HG03457 (cell line): Measurements from ENCODE around the gene COPG2.
"Not testable (repeated sequence)": the region's sequence is repeated elsewhere in the genome, so short reads cannot be mapped to it uniquely, and the experiment has no call there.

Experiments
- ATAC-seq: cut with Tn5 transposase; IDR thresholded peaks from one replicate; pipeline ENCODE4 v1.9.1; 2021; ENCODE audit warnings: moderate number of reproducible peaks; ENCODE audit not compliant: unreplicated experiment

COPG2 gene, protein sequence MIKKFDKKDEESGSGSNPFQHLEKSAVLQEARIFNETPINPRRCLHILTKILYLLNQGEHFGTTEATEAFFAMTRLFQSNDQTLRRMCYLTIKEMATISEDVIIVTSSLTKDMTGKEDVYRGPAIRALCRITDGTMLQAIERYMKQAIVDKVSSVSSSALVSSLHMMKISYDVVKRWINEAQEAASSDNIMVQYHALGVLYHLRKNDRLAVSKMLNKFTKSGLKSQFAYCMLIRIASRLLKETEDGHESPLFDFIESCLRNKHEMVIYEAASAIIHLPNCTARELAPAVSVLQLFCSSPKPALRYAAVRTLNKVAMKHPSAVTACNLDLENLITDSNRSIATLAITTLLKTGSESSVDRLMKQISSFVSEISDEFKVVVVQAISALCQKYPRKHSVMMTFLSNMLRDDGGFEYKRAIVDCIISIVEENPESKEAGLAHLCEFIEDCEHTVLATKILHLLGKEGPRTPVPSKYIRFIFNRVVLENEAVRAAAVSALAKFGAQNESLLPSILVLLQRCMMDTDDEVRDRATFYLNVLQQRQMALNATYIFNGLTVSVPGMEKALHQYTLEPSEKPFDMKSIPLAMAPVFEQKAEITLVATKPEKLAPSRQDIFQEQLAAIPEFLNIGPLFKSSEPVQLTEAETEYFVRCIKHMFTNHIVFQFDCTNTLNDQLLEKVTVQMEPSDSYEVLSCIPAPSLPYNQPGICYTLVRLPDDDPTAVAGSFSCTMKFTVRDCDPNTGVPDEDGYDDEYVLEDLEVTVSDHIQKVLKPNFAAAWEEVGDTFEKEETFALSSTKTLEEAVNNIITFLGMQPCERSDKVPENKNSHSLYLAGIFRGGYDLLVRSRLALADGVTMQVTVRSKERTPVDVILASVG

DNA sequence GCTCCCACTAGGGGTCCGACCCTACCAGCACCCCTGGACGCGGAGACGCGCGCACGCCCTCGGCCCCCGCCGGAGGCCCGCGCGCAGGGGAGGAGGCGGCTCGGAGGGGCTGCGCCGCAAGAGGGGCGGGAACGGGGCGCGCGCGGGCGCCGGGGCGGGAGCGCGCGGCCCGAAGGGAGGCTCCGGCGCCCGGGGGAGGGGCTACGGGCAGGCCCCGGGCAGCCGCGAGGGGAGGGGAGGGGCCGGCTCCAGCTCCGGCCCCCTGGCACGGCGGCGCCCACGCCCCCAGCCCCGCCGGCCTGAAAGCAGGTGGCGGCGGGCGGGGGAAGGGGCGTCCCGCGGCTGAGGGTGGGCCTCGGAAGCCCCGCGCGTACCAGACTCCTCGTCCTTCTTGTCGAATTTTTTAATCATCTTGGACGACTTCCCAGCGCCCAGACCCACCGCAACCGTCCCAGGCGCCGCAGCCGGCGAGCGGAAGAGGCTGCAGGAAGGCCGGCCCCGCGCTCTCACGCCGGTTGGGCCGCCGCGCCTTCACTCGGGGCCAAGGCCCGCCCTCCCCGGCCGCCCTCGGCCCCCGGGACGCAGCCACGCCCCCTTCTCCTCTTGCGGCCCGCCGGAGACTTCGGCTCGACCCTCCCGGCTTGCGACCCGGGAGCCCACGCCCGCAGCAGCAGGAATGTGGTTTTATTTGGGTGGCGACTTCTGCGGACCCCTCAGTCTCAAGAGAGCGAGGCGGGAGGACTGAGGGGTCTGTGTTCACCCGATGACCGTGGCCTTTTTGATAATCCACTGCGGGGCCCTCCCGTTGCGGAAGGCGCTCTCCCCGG, at the start of gene COPG2:
Gene COPG2, minus strand, starts transcription at position 491 of the 827 bp plus-strand sequence. Its CDS starts 80 bp downstream, at position 411.
- ATAC-seq: peak; percentile 92

- ATAC-seq: no peak
Observed at GRCh38 chr7:130712416-130712815, 43.9 kb upstream of the COPG2 start.

GRCh38 chr7:130708766-130709165, 40.2 kb upstream of the COPG2 start:
- no peak for ATAC-seq

GRCh38 chr7:130708001-130708400, 39.5 kb upstream of the COPG2 start:
- no peak for ATAC-seq

DNA sequence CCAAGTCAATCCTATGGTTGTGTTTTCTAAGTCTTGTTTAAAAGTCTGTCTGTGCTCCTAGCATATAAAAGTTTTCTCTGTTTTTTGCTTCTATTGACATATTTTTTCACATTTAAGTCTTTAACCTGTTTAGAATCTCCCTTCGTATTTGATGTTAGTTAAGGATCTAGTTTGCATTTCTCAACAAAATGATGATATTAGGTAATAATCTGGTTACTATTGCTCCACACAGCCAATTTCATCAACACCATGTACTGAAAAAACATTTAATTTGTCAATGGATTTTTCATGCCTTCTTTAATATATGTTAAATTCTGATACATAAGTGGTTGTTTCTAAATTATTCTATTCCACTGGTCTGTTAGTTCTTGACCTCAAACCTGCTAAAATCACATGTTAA, 35.3 kb upstream of the COPG2 start:
- ATAC-seq: no peak

DNA sequence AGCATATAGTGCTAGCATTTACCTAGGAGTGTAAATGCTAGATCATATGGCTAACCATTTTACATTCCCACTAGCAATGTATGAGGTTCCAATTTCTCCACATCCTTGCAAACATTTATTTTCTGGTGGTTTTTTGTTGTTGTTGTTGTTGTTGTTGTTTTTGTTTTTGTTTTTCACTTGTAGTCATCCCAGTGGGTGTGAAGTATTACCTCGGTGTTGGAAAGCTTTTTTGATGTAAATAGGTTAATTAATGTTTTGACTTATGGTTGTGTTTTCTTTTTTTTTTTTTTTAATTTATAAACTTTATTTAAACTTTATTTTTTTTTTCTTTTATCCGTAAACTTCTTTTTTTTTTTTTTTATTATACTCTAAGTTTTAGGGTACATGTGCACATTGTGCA, 33.1 kb upstream of the COPG2 start:
- ATAC-seq: no peak

DNA sequence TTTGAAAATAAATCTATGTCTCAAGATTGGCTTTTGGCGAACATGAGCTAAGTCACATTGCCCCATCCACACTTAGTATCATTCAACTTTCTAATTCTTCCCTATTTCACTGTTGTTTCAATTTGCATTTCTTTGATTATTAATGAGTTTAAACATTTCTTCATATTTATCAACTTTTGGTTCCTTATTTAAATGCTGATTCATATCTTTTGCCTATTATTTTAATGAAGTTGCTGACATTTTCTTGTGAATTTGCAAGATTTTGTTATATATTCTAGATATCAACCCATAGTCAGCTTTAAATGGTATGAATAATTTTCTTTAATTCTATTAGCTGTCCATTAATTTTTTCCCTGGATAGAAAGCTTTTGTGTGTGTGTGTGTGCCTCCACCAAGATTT, 32.2 kb upstream of the COPG2 start:
- no peak for ATAC-seq

DNA sequence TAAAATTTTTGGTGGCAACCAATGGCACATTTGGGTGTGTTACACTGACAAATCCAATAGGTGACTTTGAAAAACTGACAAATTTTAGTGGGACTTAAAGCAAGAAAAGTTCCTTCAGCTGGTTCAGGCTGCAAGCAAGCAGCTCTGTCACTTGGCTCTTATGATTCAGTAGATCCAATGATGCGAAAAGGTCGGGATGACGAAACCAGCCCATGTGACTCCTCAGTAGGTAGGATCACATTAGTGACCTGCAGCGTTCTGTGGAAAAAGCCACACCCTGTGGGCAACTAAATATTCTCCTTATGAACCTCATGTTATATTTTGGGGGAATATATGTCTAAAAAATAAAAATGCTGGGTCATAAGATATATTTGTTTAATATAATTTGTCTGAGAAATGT, 31.1 kb upstream of the COPG2 start:
- no peak for ATAC-seq

DNA sequence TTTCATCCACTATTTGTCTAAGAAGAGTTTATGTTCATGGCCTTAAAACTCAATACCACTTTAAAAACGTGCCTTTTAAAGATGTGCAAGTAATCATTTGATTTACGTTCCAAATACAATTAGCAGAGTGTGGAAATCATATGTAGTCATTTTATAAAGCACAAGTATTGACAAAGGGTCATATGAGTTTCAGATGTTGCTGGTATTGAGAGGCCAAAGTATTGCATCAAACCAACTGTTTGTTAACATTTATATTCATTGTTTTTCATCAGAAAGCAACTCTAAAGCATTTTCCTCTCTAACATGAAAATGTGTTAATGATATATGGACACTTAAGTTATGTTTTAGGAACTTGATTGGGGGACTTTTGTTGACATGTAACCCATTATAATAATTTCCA, 29.3 kb upstream of the COPG2 start:
- ATAC-seq: no peak

DNA sequence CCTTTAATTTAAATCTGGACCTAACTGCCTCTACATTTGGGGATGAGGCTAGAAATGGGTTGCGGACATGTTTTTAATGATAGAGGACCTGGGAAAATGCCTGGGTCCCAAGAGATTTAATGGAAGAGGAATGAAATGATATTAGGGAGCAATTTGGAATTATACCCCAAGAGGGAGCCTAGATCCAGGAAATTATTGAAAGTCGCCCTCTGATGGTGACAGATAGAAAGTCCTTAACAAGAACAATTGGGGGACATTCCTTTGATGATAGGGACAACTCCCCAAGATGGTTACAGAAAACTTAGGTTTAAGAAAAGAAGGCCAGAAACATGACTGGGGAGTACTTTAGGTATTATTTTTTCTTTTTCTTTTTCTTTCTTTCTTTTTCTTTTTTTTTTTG, 27.3 kb upstream of the COPG2 start:
- no peak for ATAC-seq

GRCh38 chr7:130692396-130692795, 23.8 kb upstream of the COPG2 start:
- ATAC-seq: not testable (repeated sequence)

GRCh38 chr7:130689683-130690082, 21.1 kb upstream of the COPG2 start:
- no peak for ATAC-seq

DNA sequence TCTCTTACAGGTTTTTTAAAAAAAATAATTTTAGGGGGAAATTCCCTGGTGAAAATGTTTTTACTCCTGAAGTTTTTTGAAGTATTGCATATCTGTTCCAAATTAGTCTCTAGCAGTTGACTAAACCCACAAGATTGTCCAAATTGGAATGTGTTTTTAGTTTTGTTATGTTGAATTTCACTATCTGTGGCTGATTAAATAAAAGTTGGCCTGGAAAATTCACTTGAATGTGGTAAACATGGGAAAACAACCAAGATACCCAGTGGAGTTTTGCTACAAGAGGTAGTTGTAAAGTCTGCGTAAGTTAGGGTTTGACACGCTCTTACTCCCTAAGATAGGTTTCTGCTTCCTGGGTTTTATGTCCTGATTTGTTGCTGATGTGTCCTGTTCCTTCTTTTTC, 14.5 kb upstream of the COPG2 start:
- no peak for ATAC-seq

GRCh38 chr7:130674456-130674855, 5.9 kb upstream of the COPG2 start:
- no peak for ATAC-seq

GRCh38 chr7:130673066-130673465, 4.5 kb upstream of the COPG2 start:
- no peak for ATAC-seq

DNA sequence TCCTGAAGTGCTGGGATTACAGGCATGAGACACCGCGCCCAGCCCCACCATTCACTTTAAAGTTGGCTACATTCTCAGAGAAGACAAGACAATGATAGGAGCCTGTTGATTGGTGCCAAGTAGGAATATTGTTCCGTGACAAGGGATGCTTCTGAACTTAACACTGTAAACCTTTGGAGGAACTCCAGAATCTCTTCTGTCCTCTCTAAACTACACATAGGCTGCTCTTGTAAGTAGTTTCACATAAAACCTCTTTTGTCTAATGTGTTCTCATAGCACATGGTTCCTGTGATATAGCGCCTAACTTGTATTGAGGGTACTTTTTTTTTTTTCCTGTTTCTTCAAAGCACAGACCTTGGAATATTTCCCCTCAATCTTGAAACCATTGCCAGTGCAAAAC, 3.6 kb upstream of the COPG2 start:
- no peak for ATAC-seq

DNA sequence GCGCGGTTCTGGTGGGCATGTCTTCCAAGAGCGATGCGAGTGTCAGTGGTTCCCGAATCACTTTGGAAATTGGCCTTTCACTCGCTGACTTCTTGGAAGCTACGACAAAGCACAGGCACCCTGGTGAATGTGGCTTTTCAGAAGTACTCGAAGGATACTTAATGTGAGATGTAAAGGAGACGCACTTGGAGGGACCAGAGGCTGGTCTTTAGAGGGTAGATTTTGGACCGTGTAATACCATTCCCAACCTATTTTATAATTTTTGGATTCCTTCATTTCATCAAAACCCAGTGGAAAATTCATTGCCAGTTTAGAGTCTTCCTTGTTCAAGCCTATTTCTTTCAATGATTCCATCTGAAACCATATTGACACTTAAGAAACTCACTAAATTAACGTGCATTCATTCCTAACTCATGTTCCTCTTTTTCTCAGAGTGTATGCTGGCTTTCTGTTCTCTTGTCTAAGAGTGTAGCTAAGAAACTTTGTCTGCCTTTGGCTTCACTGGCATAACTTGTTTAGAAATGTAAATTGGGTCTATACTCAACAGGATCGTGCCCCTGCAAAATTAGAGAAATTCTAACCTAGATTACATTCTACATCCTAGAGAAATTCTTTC, 645 bp upstream of the COPG2 start:
- ATAC-seq: no peak

DNA sequence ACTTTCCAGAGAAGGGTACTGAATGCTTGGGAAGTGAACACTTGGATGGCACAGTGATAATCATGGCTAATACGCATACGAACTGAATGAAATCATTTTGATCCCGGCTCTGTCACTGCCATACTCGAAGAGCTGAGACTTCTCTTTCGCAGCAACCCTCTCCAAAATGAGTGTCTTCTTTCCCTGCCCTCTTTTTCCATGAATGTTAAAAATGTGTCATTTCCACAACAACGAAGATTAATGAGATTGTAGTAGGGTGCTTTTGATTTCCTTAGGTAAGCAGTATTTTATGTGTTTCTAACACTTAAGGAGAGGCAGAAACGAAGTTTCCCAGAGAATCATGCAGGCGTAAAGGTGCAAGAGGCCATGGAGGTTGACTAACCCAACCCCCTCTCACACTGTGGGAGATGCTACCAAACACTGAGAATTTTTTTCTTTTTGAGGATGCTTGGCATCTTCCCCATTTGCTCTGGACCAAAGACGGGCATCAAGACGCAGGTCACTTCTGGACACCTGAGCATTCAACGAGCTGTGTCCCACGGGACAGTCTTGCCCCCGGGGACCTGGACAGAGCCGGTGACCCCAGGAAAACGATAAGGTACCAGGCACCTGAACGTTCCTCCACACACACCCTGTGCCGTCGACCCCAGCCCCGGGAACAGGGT, 823 bp downstream of the COPG2 start:
- no peak for ATAC-seq

DNA sequence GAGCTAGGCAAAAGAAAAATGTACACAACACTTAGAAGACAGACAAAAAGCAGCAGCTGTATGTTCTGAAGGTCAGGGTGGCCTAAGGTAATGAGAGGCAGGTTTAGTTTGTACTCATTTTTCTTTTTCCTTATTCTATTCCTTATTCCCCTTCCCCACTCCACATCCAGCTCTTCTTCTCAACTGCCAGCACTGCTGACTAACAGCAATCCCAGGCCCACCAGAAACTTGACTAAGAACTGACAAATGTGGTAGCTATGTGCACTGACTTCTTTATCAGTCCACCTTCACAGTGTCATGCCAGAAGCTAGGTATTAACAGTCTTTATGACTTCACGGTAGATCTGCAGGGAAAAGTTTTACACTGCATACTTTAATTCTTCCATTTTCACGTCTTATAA, 6.1 kb downstream of the COPG2 start:
- ATAC-seq: no peak

- no peak for ATAC-seq
Observed at GRCh38 chr7:130655286-130655685, 13.3 kb downstream of the COPG2 start.
